Inferior parietal cortex (tissue), 1 donor: ENCODE measurements around the gene POLA1.

Experiments
- DNase-seq: peaks from one replicate; pipeline ENCODE4 v3.0.0-alpha.2; 2016; ENCODE audit errors: extremely low spot score

Gene POLA1

GRCh38 chrX:24696294-24696693 is 2.6 kb downstream of the POLA1 start:
- DNase-seq, result no peak

GRCh38 chrX:24702362-24703184 is 8.9 kb downstream of the POLA1 start:
- DNase-seq, result no peak

- DNase-seq, result no peak
Observed at GRCh38 chrX:24703185-24703494, 9.4 kb downstream of the POLA1 start.

- DNase-seq, result no peak
Observed at GRCh38 chrX:24718771-24719170, 25.1 kb downstream of the POLA1 start.

- no peak for DNase-seq
Observed at GRCh38 chrX:24720036-24720435, 26.3 kb downstream of the POLA1 start.

GRCh38 chrX:24728530-24728929 is 34.8 kb downstream of the POLA1 start:
- no peak for DNase-seq

GRCh38 chrX:24732766-24733500 is 39.2 kb downstream of the POLA1 start:
- DNase-seq, result no peak

GRCh38 chrX:24741330-24741729 is 47.6 kb downstream of the POLA1 start:
- no peak for DNase-seq

- no peak for DNase-seq
Observed at GRCh38 chrX:24748196-24748595, 54.5 kb downstream of the POLA1 start.

- no peak for DNase-seq
Observed at GRCh38 chrX:24759786-24760185, 66.1 kb downstream of the POLA1 start.

GRCh38 chrX:24760363-24761000 is 66.8 kb downstream of the POLA1 start:
- DNase-seq, result no peak

- DNase-seq, result no peak
Observed at GRCh38 chrX:24761306-24761705, 67.6 kb downstream of the POLA1 start.

- no peak for DNase-seq
Observed at GRCh38 chrX:24763989-24764388, 70.3 kb downstream of the POLA1 start.

GRCh38 chrX:24767557-24767956 is 73.8 kb downstream of the POLA1 start:
- DNase-seq, result peak; percentile 2

GRCh38 chrX:24768556-24768955 is 74.8 kb downstream of the POLA1 start:
- no peak for DNase-seq

GRCh38 chrX:24774650-24775049 is 80.9 kb downstream of the POLA1 start:
- no peak for DNase-seq

- DNase-seq, result no peak
Observed at GRCh38 chrX:24775891-24776290, 82.2 kb downstream of the POLA1 start.

- no peak for DNase-seq
Observed at GRCh38 chrX:24777660-24778059, 83.9 kb downstream of the POLA1 start.

GRCh38 chrX:24782011-24782410 is 88.3 kb downstream of the POLA1 start:
- no peak for DNase-seq

GRCh38 chrX:24789047-24789446 is 95.3 kb downstream of the POLA1 start:
- DNase-seq, result no peak

- no peak for DNase-seq
Observed at GRCh38 chrX:24790166-24790565, 96.4 kb downstream of the POLA1 start.

- no peak for DNase-seq
Observed at GRCh38 chrX:24796204-24796603, 102.5 kb downstream of the POLA1 start.

- no peak for DNase-seq
Observed at GRCh38 chrX:24799078-24799477, 105.4 kb downstream of the POLA1 start.
